T-helper 2 cell treated with Interferon-gamma antibody and Interleukin-4, amounts not matched to agents 5 μg/mL and 100 μg/mL, for 36 hours (primary cell): ENCODE results near the gene GPR15LG.
"Not testable (repeated sequence)": the region's sequence is repeated elsewhere in the genome, so short reads cannot be mapped to it uniquely, and the experiment has no call there.

Source experiments
- DNase-seq: peaks from one replicate; pipeline ENCODE4 v3.0.0; 2021; ENCODE audit warnings: low spot score
- H3K27ac Mint-ChIP-seq: one replicate; pipeline ENCODE4 v1.8.0; 2021; ENCODE audit warnings: mild to moderate bottlenecking, mixed read lengths
- H3K27me3 Mint-ChIP-seq: one replicate; pipeline ENCODE4 v1.8.0; 2021; ENCODE audit warnings: low read depth, mixed read lengths
- H3K36me3 Mint-ChIP-seq: one replicate; pipeline ENCODE4 v1.8.0; 2021; ENCODE audit warnings: low read depth, mixed read lengths
- H3K4me1 Mint-ChIP-seq: one replicate; pipeline ENCODE4 v1.8.0; 2021; ENCODE audit warnings: low read depth, mixed read lengths
- H3K4me3 Mint-ChIP-seq: one replicate; pipeline ENCODE4 v1.8.0; 2022; ENCODE audit warnings: mild to moderate bottlenecking, moderate library complexity, mixed read lengths
- H3K9me3 Mint-ChIP-seq: one replicate; pipeline ENCODE4 v1.8.0; 2021; ENCODE audit warnings: mixed read lengths

The GPR15LG gene

GRCh38 chr10:84156009-84156408 lies 17.6 kb upstream of the GPR15LG start:
- Mint-ChIP-seq H3K27ac (no peak overlapping the region), H3K36me3 (peaks cover 30% of the 10 kb centered on the region), H3K4me1 (peaks cover 8% of the 10 kb centered on the region), H3K4me3 (no peak overlapping the region), H3K9me3 (no peaks in the 10 kb centered on the region), H3K27me3 (peaks cover 9% of the 10 kb centered on the region)
- no peak for DNase-seq

GRCh38 chr10:84156768-84157167 lies 16.8 kb upstream of the GPR15LG start:
- Mint-ChIP-seq H3K4me3 (no peak overlapping the region), H3K4me1 (peaks cover 8% of the 10 kb centered on the region), H3K9me3 (no peaks in the 10 kb centered on the region), H3K27ac (no peak overlapping the region), H3K27me3 (peaks cover 9% of the 10 kb centered on the region), H3K36me3 (peaks cover 28% of the 10 kb centered on the region)
- no peak for DNase-seq

GRCh38 chr10:84158061-84158460 lies 15.5 kb upstream of the GPR15LG start:
- Mint-ChIP-seq H3K27ac (no peak overlapping the region), H3K36me3 (peaks cover 21% of the 10 kb centered on the region), H3K27me3 (peaks cover 12% of the 10 kb centered on the region), H3K9me3 (no peaks in the 10 kb centered on the region), H3K4me3 (no peak overlapping the region), H3K4me1 (peaks cover 8% of the 10 kb centered on the region)
- DNase-seq: no peak

- no peak for DNase-seq
- peaks cover 8% of the 10 kb centered on the region for H3K4me1 Mint-ChIP-seq
- no peak overlapping the region for H3K4me3 Mint-ChIP-seq
- H3K27ac Mint-ChIP-seq: no peak overlapping the region
- no peaks in the 10 kb centered on the region for H3K9me3 Mint-ChIP-seq
- peaks cover 16% of the 10 kb centered on the region for H3K27me3 Mint-ChIP-seq
- peaks cover 17% of the 10 kb centered on the region for H3K36me3 Mint-ChIP-seq
Observed at GRCh38 chr10:84158550-84158949, 15.1 kb upstream of the GPR15LG start.

GRCh38 chr10:84159076-84159685 lies 14.4 kb upstream of the GPR15LG start:
- Mint-ChIP-seq H3K36me3 (peaks cover 14% of the 10 kb centered on the region), H3K9me3 (no peaks in the 10 kb centered on the region), H3K4me3 (no peak overlapping the region), H3K27ac (no peak overlapping the region), H3K4me1 (peaks cover 8% of the 10 kb centered on the region), H3K27me3 (peaks cover 17% of the 10 kb centered on the region)
- DNase-seq: no peak

- Mint-ChIP-seq H3K27ac (no peak overlapping the region), H3K36me3 (peaks cover 3% of the 10 kb centered on the region), H3K27me3 (peaks cover 19% of the 10 kb centered on the region), H3K4me1 (peaks cover 8% of the 10 kb centered on the region), H3K9me3 (no peaks in the 10 kb centered on the region), H3K4me3 (no peak overlapping the region)
- DNase-seq: no peak
Observed at GRCh38 chr10:84160663-84161362, 12.8 kb upstream of the GPR15LG start.

- Mint-ChIP-seq H3K9me3 (no peaks in the 10 kb centered on the region), H3K36me3 (no peaks in the 10 kb centered on the region), H3K4me1 (peaks cover 3% of the 10 kb centered on the region), H3K27me3 (peaks cover 19% of the 10 kb centered on the region), H3K27ac (no peak overlapping the region), H3K4me3 (no peak overlapping the region)
- no peak for DNase-seq
Observed at GRCh38 chr10:84163996-84164395, 9.6 kb upstream of the GPR15LG start.

GRCh38 chr10:84164442-84164841 lies 9.2 kb upstream of the GPR15LG start:
- Mint-ChIP-seq H3K36me3 (no peaks in the 10 kb centered on the region), H3K27ac (no peak overlapping the region), H3K9me3 (no peaks in the 10 kb centered on the region), H3K4me1 (peaks cover under 1% of the 10 kb centered on the region), H3K4me3 (no peak overlapping the region), H3K27me3 (peaks cover 16% of the 10 kb centered on the region)
- no peak for DNase-seq

- Mint-ChIP-seq H3K4me1 (no peaks in the 10 kb centered on the region), H3K27me3 (peaks cover 11% of the 10 kb centered on the region), H3K36me3 (no peaks in the 10 kb centered on the region), H3K27ac (no peak overlapping the region), H3K4me3 (no peak overlapping the region), H3K9me3 (no peaks in the 10 kb centered on the region)
- no peak for DNase-seq
Observed at GRCh38 chr10:84166620-84167288, 6.8 kb upstream of the GPR15LG start.

GRCh38 chr10:84167289-84167653 lies 6.3 kb upstream of the GPR15LG start:
- not testable (repeated sequence) for DNase-seq, H3K4me3 Mint-ChIP-seq, H3K9me3 Mint-ChIP-seq, H3K36me3 Mint-ChIP-seq, H3K27ac Mint-ChIP-seq, H3K4me1 Mint-ChIP-seq
- H3K27me3 Mint-ChIP-seq: peaks cover 11% of the 10 kb centered on the region

GRCh38 chr10:84168382-84168781 lies 5.2 kb upstream of the GPR15LG start:
- not testable (repeated sequence) for H3K9me3 Mint-ChIP-seq, DNase-seq, H3K4me3 Mint-ChIP-seq, H3K27ac Mint-ChIP-seq, H3K4me1 Mint-ChIP-seq, H3K36me3 Mint-ChIP-seq, H3K27me3 Mint-ChIP-seq

- H3K9me3 Mint-ChIP-seq, H3K27me3 Mint-ChIP-seq, H3K4me1 Mint-ChIP-seq, H3K36me3 Mint-ChIP-seq, H3K27ac Mint-ChIP-seq, DNase-seq, H3K4me3 Mint-ChIP-seq: not testable (repeated sequence)
Observed at GRCh38 chr10:84171237-84171636, 2.4 kb upstream of the GPR15LG start.

- not testable (repeated sequence) for H3K4me1 Mint-ChIP-seq, H3K27ac Mint-ChIP-seq, DNase-seq, H3K9me3 Mint-ChIP-seq, H3K4me3 Mint-ChIP-seq, H3K36me3 Mint-ChIP-seq, H3K27me3 Mint-ChIP-seq
Observed at GRCh38 chr10:84171700-84172466, 1.7 kb upstream of the GPR15LG start.
